HCT116 (cell line): ENCODE results near the gene TMEM132D. TPM values are rescaled to one million over a fixed set of nuclear protein-coding genes. Genes with fewer than 3 reads are reported as not detected.

Experiments
- ATAC-seq: fragments of 200-7000 bp; cut with Tn5 transposase; 2 replicates; pipeline ENCODE4 v1.9.1; 2020; ENCODE audit warnings: mild to moderate bottlenecking, moderate library complexity
- BruUV-seq: library from RNA; stranded (reverse); fragments of 400-500 nt; replicated peaks from 2 replicates; lab custom pipeline; 2021; lab: Mats Ljungman, UMichigan
- CTCF ChIA-PET: fragments of 300-600 bp; sonication (Branson Sonifier 250); formaldehyde crosslinking; loops from one replicate; lab custom pipeline; 2021; ENCODE audit warnings: antibody characterized with exemption; lab: Charles Lee
- POLR2A ChIA-PET: fragments of 300-600, 350-600 bp; sonication (Branson Sonifier 250); formaldehyde crosslinking; loops from one replicate; lab custom pipeline; 2021; ENCODE audit warnings: antibody characterized with exemption; lab: Charles Lee
- RAD21 ChIA-PET, 2 experiments: fragments of 300-600 bp; sonication (Branson Sonifier 250); formaldehyde crosslinking; loops; one replicate each; lab custom pipeline; 2023; ENCODE audit warnings: low total read pairs in 2 of 2; ENCODE audit not compliant: uncharacterized antibody in 2 of 2, unreplicated experiment in 2 of 2, low non-redundant PET in 1 of 2; lab: Charles Lee
- DNase-seq: peaks from one replicate; pipeline ENCODE4 v3.0.0-alpha.2; 2010; ENCODE audit warnings: low read depth, low spot score
- H2AFZ ChIP-seq: fragments of 200-600 bp; shearing (Covaris generic), sonication (generic); 2 replicates; pipeline ENCODE4 v1.6.1; 2017; ENCODE audit warnings: low read depth, mixed run types, mixed read lengths, antibody characterized with exemption, low read length; ENCODE audit not compliant: poor library complexity, severe bottlenecking
- H3K27ac ChIP-seq: 2 replicates; pipeline ENCODE4 v1.5.1; 2012; ENCODE audit warnings: low read depth, low read length
- H3K27me3 ChIP-seq: fragments of 200-600 bp; sonication (generic); 2 replicates; pipeline ENCODE4 v1.6.1; 2016; ENCODE audit warnings: mixed run types, low read length, mixed read lengths; ENCODE audit not compliant: insufficient read depth
- H3K36me3 ChIP-seq, 2 experiments: fragments of 200-500 bp in 1 of 2; fragments of 200-600 bp in 1 of 2; sonication (Bioruptor generic) in 1 of 2; sonication (generic) in 1 of 2; 2 replicates each; pipeline versions ENCODE4 v1.5.1 to v1.6.1; 2014 to 2016; ENCODE audit warnings: low read length in 2 of 2, inconsistent platforms in 1 of 2, mixed read lengths in 1 of 2, mixed run types in 1 of 2; ENCODE audit not compliant: insufficient read depth in 2 of 2, control insufficient read depth in 1 of 2
- H3K4me1 ChIP-seq, 2 experiments: fragments of 200-600 bp in 1 of 2; sonication (generic) in 1 of 2; 2 replicates each; pipeline versions ENCODE4 v1.5.1 to v1.6.1; 2012 to 2017; ENCODE audit warnings: low read length in 2 of 2, inconsistent platforms in 1 of 2, mild to moderate bottlenecking in 1 of 2, mixed read lengths in 1 of 2, mixed run types in 1 of 2, moderate library complexity in 1 of 2; ENCODE audit not compliant: insufficient read depth in 2 of 2, control insufficient read depth in 1 of 2
- H3K4me2 ChIP-seq: fragments of 200-600 bp; sonication (generic); 2 replicates; pipeline ENCODE4 v1.6.1; 2017; ENCODE audit warnings: mixed run types, low read length, mixed read lengths
- H3K4me3 ChIP-seq, 2 experiments: fragments of 200-600 bp in 1 of 2; sonication (generic) in 1 of 2; replicated peaks in 1 of 2; 2 replicates each; pipeline ENCODE4 v1.5.1; 2011 to 2016; ENCODE audit warnings: low read length in 2 of 2, control low read depth in 1 of 2, low read depth in 1 of 2, mild to moderate bottlenecking in 1 of 2, mixed read lengths in 1 of 2, mixed run types in 1 of 2
- H3K79me2 ChIP-seq: fragments of 200-600 bp; sonication (generic); 2 replicates; pipeline ENCODE4 v1.6.1; 2017; ENCODE audit warnings: mild to moderate bottlenecking, mixed run types, low read length, moderate library complexity, mixed read lengths; ENCODE audit not compliant: insufficient read depth
- H3K9ac ChIP-seq: fragments of 200-600 bp; sonication (generic); 2 replicates; pipeline ENCODE4 v1.6.1; 2016; ENCODE audit warnings: low read length, mixed read lengths
- H3K9me2 ChIP-seq: fragments of 200-600 bp; sonication (generic), shearing (Covaris generic); 2 replicates; pipeline ENCODE4 v1.6.1; 2017; ENCODE audit warnings: mixed run types, mild to moderate bottlenecking, moderate library complexity; ENCODE audit not compliant: insufficient read depth
- H3K9me3 ChIP-seq, 2 experiments: fragments of 200-500 bp in 1 of 2; fragments of 200-600 bp in 1 of 2; sonication (Bioruptor generic) in 1 of 2; sonication (generic) in 1 of 2; 2 replicates each; pipeline ENCODE4 v1.6.1; 2014 to 2017; ENCODE audit warnings: low read length in 2 of 2, mixed read lengths in 2 of 2, inconsistent platforms in 1 of 2, low read depth in 1 of 2, mild to moderate bottlenecking in 1 of 2, mixed run types in 1 of 2, moderate library complexity in 1 of 2; ENCODE audit not compliant: control insufficient read depth in 1 of 2, insufficient read depth in 1 of 2
- H4K20me1 ChIP-seq: fragments of 200-600 bp; sonication (generic), shearing (Covaris generic); 2 replicates; pipeline ENCODE4 v1.6.1; 2017; ENCODE audit warnings: mixed run types, mild to moderate bottlenecking, moderate library complexity; ENCODE audit not compliant: insufficient read depth
- ATF3 ChIP-seq: IDR thresholded peaks from 2 replicates; pipeline ENCODE4 v1.6.1; 2012
- CEBPB ChIP-seq: IDR thresholded peaks from 2 replicates; pipeline ENCODE4 v1.6.1; 2012; ENCODE audit warnings: low read depth
- ELF1 ChIP-seq: IDR thresholded peaks from 2 replicates; pipeline ENCODE4 v1.6.1; 2012; ENCODE audit warnings: low read depth, borderline replicate concordance
- EZH2phosphoT487 ChIP-seq: fragments of 200-600 bp; IDR thresholded peaks from 2 replicates; pipeline ENCODE4 v1.6.1; 2018; ENCODE audit warnings: antibody characterized with exemption, borderline replicate concordance
- FOSL1 ChIP-seq: IDR thresholded peaks from 2 replicates; pipeline ENCODE4 v1.6.1; 2012; ENCODE audit warnings: low read depth
- POLR2AphosphoS5 ChIP-seq: IDR thresholded peaks from 2 replicates; pipeline ENCODE4 v1.6.1; 2011; ENCODE audit warnings: mild to moderate bottlenecking, low read depth, low read length, moderate library complexity
- RAD21 ChIP-seq: IDR thresholded peaks from 2 replicates; pipeline ENCODE4 v1.6.1; 2012; ENCODE audit warnings: low read depth, mild to moderate bottlenecking
- SIN3A ChIP-seq: IDR thresholded peaks from 2 replicates; pipeline ENCODE4 v1.6.1; 2012; ENCODE audit warnings: low read depth
- SP1 ChIP-seq: IDR thresholded peaks from 2 replicates; pipeline ENCODE4 v1.6.1; 2012; ENCODE audit warnings: low read depth
- SRF ChIP-seq: IDR thresholded peaks from 2 replicates; pipeline ENCODE4 v1.6.1; 2012; ENCODE audit warnings: low read depth
- TCF7L2 ChIP-seq: IDR thresholded peaks from 2 replicates; pipeline ENCODE4 v1.7.0; 2011; ENCODE audit warnings: borderline replicate concordance, inconsistent platforms; ENCODE audit not compliant: insufficient read depth, insufficient read length; ENCODE audit errors: extremely low read depth
- ZBTB33 ChIP-seq: IDR thresholded peaks from 2 replicates; pipeline ENCODE4 v1.6.1; 2011; ENCODE audit warnings: mild to moderate bottlenecking, low read length, moderate library complexity; ENCODE audit not compliant: insufficient replicate concordance; ENCODE audit errors: extremely low read depth
- ZFX ChIP-seq: fragments of 450-650 bp; IDR thresholded peaks from 2 replicates; pipeline ENCODE4 v1.6.1; 2017
- ZNF274 ChIP-seq: fragments of 200-500 bp; sonication (Bioruptor generic); IDR thresholded peaks from 2 replicates; pipeline ENCODE4 v1.6.1; 2014; ENCODE audit warnings: mild to moderate bottlenecking, low read depth, low read length, inconsistent platforms
- intact Hi-C: fragments of 100-400 bp; cut with micrococcal nuclease; formaldehyde crosslinking; loops from 2 replicates; pipeline ENCODE4 v1.10.0; 2022
- total RNA-seq: library from RNA; stranded (reverse); gene quantifications from one replicate; pipeline ENCODE4 v1.2.1, GENCODE V29; 2021; ENCODE audit not compliant: unreplicated experiment

Gene TMEM132D
- total RNA-seq, 1 experiment from 2014 or later = not detected

- H3K79me2 ChIP-seq = no peaks in the 10 kb centered on the region
- no peak overlapping the region for H3K4me3 ChIP-seq
- peaks cover 24 to 29% of the 10 kb centered on the region in 2 experiments; a peak in 2 of 4 replicates for H3K9me3 ChIP-seq
- ChIA-PET POLR2A (no interaction called here), RAD21 (no interaction called here), CTCF (no interaction called here)
- H2AFZ ChIP-seq = no peak overlapping the region
- ATAC-seq (no peak), DNase-seq (no peak)
- TF ChIP-seq SP1 = no peak
- TF ChIP-seq ATF3 = no peak
- no peak for TF ChIP-seq POLR2AphosphoS5
- TF ChIP-seq TCF7L2 = no peak
- TF ChIP-seq ZNF274 = no peak
- TF ChIP-seq ZBTB33 = no peak
- no peak for TF ChIP-seq ZFX
- no peak for TF ChIP-seq EZH2phosphoT487
- TF ChIP-seq FOSL1 = no peak
- no peak for TF ChIP-seq SIN3A
- TF ChIP-seq CEBPB = no peak
- TF ChIP-seq SRF = no peak
- TF ChIP-seq ELF1 = no peak
- no peak for TF ChIP-seq RAD21
- H3K9ac ChIP-seq = no peak overlapping the region
- H3K9me2 ChIP-seq = no peaks in the 10 kb centered on the region
- H3K36me3 ChIP-seq = no peaks in the 10 kb centered on the region
- H3K4me2 ChIP-seq = no peak overlapping the region
- no peak overlapping the region for H3K27ac ChIP-seq
- no peaks in the 10 kb centered on the region for H3K4me1 ChIP-seq
- no peaks in the 10 kb centered on the region for H3K27me3 ChIP-seq
- intact Hi-C loops = no loop called here
- no peaks in the 10 kb centered on the region for H4K20me1 ChIP-seq
- no TSS peak for BruUV-seq
Measured at GRCh38 chr12:129717438-129717837, 186.4 kb downstream of the TMEM132D start.
